K562 (cell line): ENCODE data around the gene UBQLNL. TPM values are rescaled to one million over a fixed set of nuclear protein-coding genes. Genes with fewer than 3 reads are reported as not detected.

Experiments
- FOXA3 ChIP-seq, 2 experiments: fragments of 450-650 bp in 1 of 2; sonication (generic) in 1 of 2; formaldehyde crosslinking; IDR thresholded peaks in 1 of 2; conservative IDR thresholded peaks in 1 of 2; 2 replicates each; pipeline versions ENCODE4 v1.4.0 to v1.8.0; 2020 to 2022; ENCODE audit warnings: mild to moderate bottlenecking in 2 of 2, missing genetic modification reagents in 1 of 2
- FOXP1 ChIP-seq: sonication (generic); formaldehyde crosslinking; IDR thresholded peaks from 2 replicates; pipeline ENCODE4 v1.8.0; 2022; ENCODE audit warnings: mild to moderate bottlenecking, missing genetic modification reagents
- GATAD2A ChIP-seq: fragments of 450-650 bp; IDR thresholded peaks from 2 replicates; pipeline ENCODE4 v1.6.1; 2017
- JUND ChIP-seq, 2 experiments: IDR thresholded peaks; 2 replicates in 1 of 2; 3 replicates in 1 of 2; pipeline ENCODE4 v1.6.1; 2011; ENCODE audit warnings: borderline replicate concordance in 2 of 2, low read depth in 2 of 2, low read length in 2 of 2, improper control_type of control experiment in 1 of 2, missing biosample characterization in 1 of 2, missing genetic modification characterization in 1 of 2, missing genetic modification reagents in 1 of 2
- KDM1A ChIP-seq, 2 experiments: fragments of 450-650 bp; IDR thresholded peaks; 2 replicates each; pipeline ENCODE4 v1.6.1; 2016; ENCODE audit warnings: mild to moderate bottlenecking in 2 of 2
- MEIS2 ChIP-seq: fragments of 450-650 bp; IDR thresholded peaks from 2 replicates; pipeline ENCODE4 v1.6.1; 2014; ENCODE audit warnings: mild to moderate bottlenecking; ENCODE audit not compliant: partially characterized antibody
- POLR2A ChIP-seq: fragments of 450-650 bp; conservative IDR thresholded peaks from 2 replicates; pipeline ENCODE4 v1.6.1; 2016
- SPI1 ChIP-seq: IDR thresholded peaks from 2 replicates; pipeline ENCODE4 v1.6.1; 2011; ENCODE audit warnings: low read depth, low read length, control low read depth, borderline replicate concordance
- TAF1 ChIP-seq: IDR thresholded peaks from 2 replicates; pipeline ENCODE4 v1.6.1; 2011; ENCODE audit warnings: mild to moderate bottlenecking, low read length, moderate library complexity; ENCODE audit not compliant: insufficient read depth, control insufficient read depth, severe bottlenecking; ENCODE audit errors: extremely low read depth
- ZFX ChIP-seq: sonication (generic); formaldehyde crosslinking; IDR thresholded peaks from 2 replicates; pipeline ENCODE4 v1.8.0; 2022; ENCODE audit warnings: mild to moderate bottlenecking, missing genetic modification reagents, moderate library complexity
- ZNF584 ChIP-seq: fragments of 200-800 bp; sonication (Bioruptor generic); IDR thresholded peaks from 2 replicates; pipeline ENCODE4 v1.6.1; 2016; ENCODE audit warnings: low read depth, mild to moderate bottlenecking, missing genetic modification characterization, missing compliant biosample characterization
- polyA plus RNA-seq, 8 experiments: library from polyadenylated mRNA; depleted of rRNA in 4 of 8; stranded (reverse) in 5 of 8; unstranded in 3 of 8; fragments of >200 nt; fragmentation: Nextera tagmentation in 2 of 8; fragmentation: Illumina TruSeq in 1 of 8; extraction: Ambion mirVana in 2 of 8; extraction: Trizol in 1 of 8; gene quantifications; 2 replicates each; pipeline versions ENCODE4 v1.2.1 to v1.2.3, GENCODE V29; 2011 to 2014; ENCODE audit warnings: inconsistent platforms in 1 of 8, missing spikeins in 1 of 8
- total RNA-seq, 7 experiments: library from RNA; depleted of rRNA in 6 of 7; stranded (reverse); fragments of >200 nt in 6 of 7; fragmentation: Illumina TruSeq in 2 of 7; extraction: Trizol in 2 of 7; gene quantifications; 2 replicates each; pipeline versions ENCODE4 v1.2.1 to v1.2.3, GENCODE V29; 2011 to 2021; ENCODE audit warnings: low replicate concordance in 1 of 7
- TF ChIP-seq, protein P1 (sequence below), 2 experiments: fragments of 450-650 bp; IDR thresholded peaks; 2 replicates each; pipeline ENCODE4 v1.6.1; 2016; ENCODE audit warnings: mild to moderate bottlenecking in 2 of 2, borderline replicate concordance in 1 of 2, low read depth in 1 of 2, moderate library complexity in 1 of 2
- TF ChIP-seq, protein P2 (sequence below): fragments of 450-650 bp; IDR thresholded peaks from 2 replicates; pipeline ENCODE4 v1.6.1; 2016; ENCODE audit warnings: borderline replicate concordance
- TF ChIP-seq, protein P3 (sequence below): fragments of 250-450 bp; sonication (Bioruptor Pico); IDR thresholded peaks from 2 replicates; pipeline ENCODE4 v1.4.0; 2020; ENCODE audit warnings: borderline replicate concordance

The UBQLNL gene
- total and polyA plus RNA-seq, 9 of the 15 experiments (the other 6 are each of a cell fraction or from before 2014, with no cell fraction given) = 0.07 to 0.27 (median 0.14) TPM

GRCh38 chr11:5504403-5504921 is 12.0 kb downstream of the UBQLNL start (continued):
- TF ChIP-seq ZFX (CRISPR knock-in tag) = 0 out of 2 replicates have a peak, but pooled peaks have one; percentile 37
- peak; percentile 51 for TF ChIP-seq MEIS2
- no peak for TF ChIP-seq FOXP1 (CRISPR knock-in tag)
- TF ChIP-seq, protein P1, sequence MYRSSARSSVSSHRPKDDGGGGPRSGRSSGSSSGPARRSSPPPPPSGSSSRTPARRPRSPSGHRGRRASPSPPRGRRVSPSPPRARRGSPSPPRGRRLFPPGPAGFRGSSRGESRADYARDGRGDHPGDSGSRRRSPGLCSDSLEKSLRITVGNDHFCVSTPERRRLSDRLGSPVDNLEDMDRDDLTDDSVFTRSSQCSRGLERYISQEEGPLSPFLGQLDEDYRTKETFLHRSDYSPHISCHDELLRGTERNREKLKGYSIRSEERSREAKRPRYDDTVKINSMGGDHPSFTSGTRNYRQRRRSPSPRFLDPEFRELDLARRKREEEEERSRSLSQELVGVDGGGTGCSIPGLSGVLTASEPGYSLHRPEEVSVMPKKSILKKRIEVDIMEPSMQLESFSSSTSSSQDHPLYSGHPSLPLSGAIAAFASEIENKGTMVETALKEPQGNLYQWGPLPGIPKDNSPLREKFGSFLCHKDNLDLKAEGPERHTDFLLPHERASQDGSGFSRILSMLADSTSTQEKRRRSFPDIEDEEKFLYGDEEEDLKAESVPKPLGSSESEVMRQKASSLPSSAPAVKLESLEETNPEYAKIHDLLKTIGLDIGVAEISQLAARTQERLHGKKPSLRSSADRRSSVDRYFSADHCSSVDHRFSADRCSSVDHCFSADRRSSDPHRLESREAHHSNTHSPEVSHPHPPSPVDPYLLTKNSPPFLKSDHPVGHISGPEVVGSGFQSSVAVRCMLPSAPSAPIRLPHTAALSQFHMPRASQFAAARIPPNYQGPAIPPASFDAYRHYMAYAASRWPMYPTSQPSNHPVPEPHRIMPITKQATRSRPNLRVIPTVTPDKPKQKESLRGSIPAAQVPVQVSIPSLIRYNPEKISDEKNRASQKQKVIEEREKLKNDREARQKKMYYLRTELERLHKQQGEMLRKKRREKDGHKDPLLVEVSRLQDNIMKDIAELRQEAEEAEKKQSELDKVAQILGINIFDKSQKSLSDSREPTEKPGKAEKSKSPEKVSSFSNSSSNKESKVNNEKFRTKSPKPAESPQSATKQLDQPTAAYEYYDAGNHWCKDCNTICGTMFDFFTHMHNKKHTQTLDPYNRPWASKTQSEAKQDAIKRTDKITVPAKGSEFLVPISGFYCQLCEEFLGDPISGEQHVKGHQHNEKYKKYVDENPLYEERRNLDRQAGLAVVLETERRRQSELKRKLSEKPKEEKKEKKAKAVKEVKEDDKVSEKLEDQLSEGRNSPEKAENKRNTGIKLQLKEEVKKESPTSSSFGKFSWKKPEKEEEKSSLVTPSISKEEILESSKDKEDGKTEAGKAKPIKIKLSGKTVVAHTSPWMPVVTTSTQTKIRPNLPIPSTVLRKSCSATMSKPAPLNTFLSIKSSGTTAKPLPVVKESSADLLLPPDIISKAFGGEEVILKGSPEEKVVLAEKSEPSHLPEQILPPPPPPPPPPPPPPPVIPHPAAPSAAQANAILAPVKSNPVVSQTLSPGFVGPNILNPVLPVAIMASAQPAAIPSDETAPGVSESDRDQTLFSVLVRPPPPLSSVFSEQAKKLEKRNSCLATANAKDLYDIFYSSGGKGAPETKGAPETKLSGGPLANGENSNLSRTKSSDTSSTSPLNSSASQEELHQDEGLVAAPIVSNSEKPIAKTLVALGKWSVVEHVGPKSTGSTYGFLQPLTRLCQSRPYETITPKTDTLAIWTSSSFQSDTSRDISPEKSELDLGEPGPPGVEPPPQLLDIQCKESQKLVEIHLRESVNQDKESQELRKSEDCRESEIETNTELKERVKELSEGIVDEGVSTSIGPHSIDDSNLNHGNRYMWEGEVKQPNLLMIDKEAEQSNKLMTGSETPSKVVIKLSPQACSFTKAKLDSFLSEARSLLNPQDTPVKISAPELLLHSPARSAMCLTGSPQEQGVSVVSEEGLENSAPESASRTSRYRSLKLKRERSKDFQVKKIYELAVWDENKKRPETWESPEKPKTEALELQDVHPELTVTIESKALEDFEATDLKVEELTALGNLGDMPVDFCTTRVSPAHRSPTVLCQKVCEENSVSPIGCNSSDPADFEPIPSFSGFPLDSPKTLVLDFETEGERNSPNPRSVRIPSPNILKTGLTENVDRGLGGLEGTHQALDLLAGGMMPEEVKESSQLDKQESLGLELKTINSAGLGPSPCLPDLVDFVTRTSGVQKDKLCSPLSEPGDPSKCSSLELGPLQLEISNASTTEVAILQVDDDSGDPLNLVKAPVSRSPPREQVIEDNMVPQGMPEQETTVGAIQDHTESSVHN (IDR thresholded peaks at IDR 0.05; ENCODE audit: borderline replicate concordance in 1 of 2, low read depth in 1 of 2) = 0 out of 4 replicates have a peak, but pooled peaks of 1 of the 2 experiments have one; percentile 13
- TF ChIP-seq TAF1 = peak; percentile 45
- TF ChIP-seq GATAD2A = 0 out of 2 replicates have a peak, but pooled peaks have one; percentile 36
- TF ChIP-seq POLR2A = peak; percentile 23; the same call in 1 of the 2 replicates
- TF ChIP-seq ZNF584 = no peak
- TF ChIP-seq JUND (IDR thresholded peaks at IDR 0.05; ENCODE audit: borderline replicate concordance, low read depth, low read length) = peak; percentile 11; the same call in 1 of the 2 replicates
- no peak for TF ChIP-seq JUND (tag; IDR thresholded peaks at IDR 0.05; ENCODE audit: borderline replicate concordance, low read depth, low read length)
- no peak for TF ChIP-seq FOXA3 (CRISPR knock-in tag; conservative IDR thresholded peaks at IDR 0.05 in 1 of 2, IDR thresholded peaks at IDR 0.05 in 1 of 2)
- peak; percentile 9 to 37; a peak in 2 of 4 replicates for TF ChIP-seq KDM1A (IDR thresholded peaks at IDR 0.05)
- peak; percentile 98 for TF ChIP-seq SPI1
- TF ChIP-seq, protein P2, sequence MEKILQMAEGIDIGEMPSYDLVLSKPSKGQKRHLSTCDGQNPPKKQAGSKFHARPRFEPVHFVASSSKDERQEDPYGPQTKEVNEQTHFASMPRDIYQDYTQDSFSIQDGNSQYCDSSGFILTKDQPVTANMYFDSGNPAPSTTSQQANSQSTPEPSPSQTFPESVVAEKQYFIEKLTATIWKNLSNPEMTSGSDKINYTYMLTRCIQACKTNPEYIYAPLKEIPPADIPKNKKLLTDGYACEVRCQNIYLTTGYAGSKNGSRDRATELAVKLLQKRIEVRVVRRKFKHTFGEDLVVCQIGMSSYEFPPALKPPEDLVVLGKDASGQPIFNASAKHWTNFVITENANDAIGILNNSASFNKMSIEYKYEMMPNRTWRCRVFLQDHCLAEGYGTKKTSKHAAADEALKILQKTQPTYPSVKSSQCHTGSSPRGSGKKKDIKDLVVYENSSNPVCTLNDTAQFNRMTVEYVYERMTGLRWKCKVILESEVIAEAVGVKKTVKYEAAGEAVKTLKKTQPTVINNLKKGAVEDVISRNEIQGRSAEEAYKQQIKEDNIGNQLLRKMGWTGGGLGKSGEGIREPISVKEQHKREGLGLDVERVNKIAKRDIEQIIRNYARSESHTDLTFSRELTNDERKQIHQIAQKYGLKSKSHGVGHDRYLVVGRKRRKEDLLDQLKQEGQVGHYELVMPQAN = peak; percentile 19; the same call in 1 of the 2 replicates
- TF ChIP-seq, protein P3, sequence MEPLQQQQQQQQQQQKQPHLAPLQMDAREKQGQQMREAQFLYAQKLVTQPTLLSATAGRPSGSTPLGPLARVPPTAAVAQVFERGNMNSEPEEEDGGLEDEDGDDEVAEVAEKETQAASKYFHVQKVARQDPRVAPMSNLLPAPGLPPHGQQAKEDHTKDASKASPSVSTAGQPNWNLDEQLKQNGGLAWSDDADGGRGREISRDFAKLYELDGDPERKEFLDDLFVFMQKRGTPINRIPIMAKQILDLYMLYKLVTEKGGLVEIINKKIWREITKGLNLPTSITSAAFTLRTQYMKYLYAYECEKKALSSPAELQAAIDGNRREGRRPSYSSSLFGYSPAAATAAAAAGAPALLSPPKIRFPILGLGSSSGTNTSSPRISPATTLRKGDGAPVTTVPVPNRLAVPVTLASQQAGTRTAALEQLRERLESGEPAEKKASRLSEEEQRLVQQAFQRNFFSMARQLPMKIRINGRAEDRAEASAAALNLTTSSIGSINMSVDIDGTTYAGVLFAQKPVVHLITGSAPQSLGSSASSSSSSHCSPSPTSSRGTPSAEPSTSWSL (CRISPR knock-in tag) = no peak
